Activated CD4-positive, alpha-beta T cell treated with anti-CD3 and anti-CD28 coated beads for 48 hours (primary cell): Measurements from ENCODE around the gene SPATA31E1.

ENCODE experiments used
- DNase-seq: peaks from one replicate; pipeline ENCODE4 v3.0.0-alpha.2; 2020

Gene SPATA31E1

GRCh38 chr9:87864915-87865314, 17.8 kb upstream of the SPATA31E1 start:
- DNase-seq, result no peak

GRCh38 chr9:87865626-87866025, 17.1 kb upstream of the SPATA31E1 start:
- DNase-seq, result no peak

GRCh38 chr9:87867391-87867790, 15.3 kb upstream of the SPATA31E1 start:
- no peak for DNase-seq

- DNase-seq, result no peak
Observed at GRCh38 chr9:87868175-87868574, 14.5 kb upstream of the SPATA31E1 start.

- DNase-seq, result no peak
Observed at GRCh38 chr9:87868635-87869034, 14.0 kb upstream of the SPATA31E1 start.

- no peak for DNase-seq
Observed at GRCh38 chr9:87869082-87869481, 13.6 kb upstream of the SPATA31E1 start.

GRCh38 chr9:87871425-87872078, 11.1 kb upstream of the SPATA31E1 start:
- no peak for DNase-seq

GRCh38 chr9:87872079-87872624, 10.5 kb upstream of the SPATA31E1 start:
- DNase-seq, result no peak

GRCh38 chr9:87873607-87874303, 8.9 kb upstream of the SPATA31E1 start:
- DNase-seq, result no peak

- no peak for DNase-seq
Observed at GRCh38 chr9:87874304-87874623, 8.4 kb upstream of the SPATA31E1 start.

GRCh38 chr9:87875060-87875459, 7.6 kb upstream of the SPATA31E1 start:
- no peak for DNase-seq

GRCh38 chr9:87875831-87876545, 6.7 kb upstream of the SPATA31E1 start:
- no peak for DNase-seq

GRCh38 chr9:87876708-87877107, 6.0 kb upstream of the SPATA31E1 start:
- DNase-seq, result no peak

GRCh38 chr9:87878989-87879511, 3.6 kb upstream of the SPATA31E1 start:
- DNase-seq, result no peak

GRCh38 chr9:87880116-87880515, 2.6 kb upstream of the SPATA31E1 start:
- DNase-seq, result no peak

GRCh38 chr9:87880683-87881082, 2.0 kb upstream of the SPATA31E1 start:
- DNase-seq, result no peak

GRCh38 chr9:87883274-87883673, 597 bp downstream of the SPATA31E1 start:
- DNase-seq, result no peak

GRCh38 chr9:87883990-87884389, 1.3 kb downstream of the SPATA31E1 start:
- DNase-seq, result no peak

GRCh38 chr9:87884578-87885459, 2.1 kb downstream of the SPATA31E1 start:
- DNase-seq, result no peak

GRCh38 chr9:87885484-87886189, 3.0 kb downstream of the SPATA31E1 start:
- no peak for DNase-seq

- no peak for DNase-seq
Observed at GRCh38 chr9:87886210-87886932, 3.7 kb downstream of the SPATA31E1 start.
